Measurements from ENCODE around the gene RNF157.

- TF ChIP-seq PBX3 (CRISPR knock-in tag; IDR thresholded peaks at IDR 0.05), result no peak
- TF ChIP-seq CTCF (tag by site-specific recombination; IDR thresholded peaks at IDR 0.05), result no peak
- TF ChIP-seq SALL2 (tag by site-specific recombination; IDR thresholded peaks at IDR 0.05; ENCODE audit: borderline replicate concordance), result no peak
- no peak for TF ChIP-seq ZNF292 (tag by site-specific recombination; IDR thresholded peaks at IDR 0.05; ENCODE audit: borderline replicate concordance, low read depth)
These were observed 12.0 kb upstream of the RNF157 start for GRCh38 chr17:76252040-76252954.

Data from HEK293 (cell line).